IMR-90 (cell line): Measurements from ENCODE around the gene JCAD. TPM values are rescaled to one million over a fixed set of nuclear protein-coding genes. Genes with fewer than 3 reads are reported as not detected.

Source experiments
- ATAC-seq: fragments of 200-7000 bp; cut with Tn5 transposase; 2 replicates; pipeline ENCODE4 v1.9.1; 2020; ENCODE audit warnings: low read depth, mild to moderate bottlenecking, moderate library complexity
- BruUV-seq: library from RNA; stranded (reverse); fragments of 400-500 nt; replicated peaks from 2 replicates; lab custom pipeline; 2021; lab: Mats Ljungman, UMichigan
- CTCF ChIA-PET: fragments of 300-600 bp; formaldehyde crosslinking; extraction: SDS; loops from one replicate; lab custom pipeline; 2021; ENCODE audit warnings: antibody characterized with exemption; lab: Yijun Ruan, JAX
- POLR2A ChIA-PET: fragments of 300-600 bp; sonication (Branson Sonifier 250); formaldehyde crosslinking; loops from one replicate; lab custom pipeline; 2022; ENCODE audit warnings: antibody characterized with exemption; ENCODE audit not compliant: unreplicated experiment; lab: Charles Lee
- DNase-seq: peaks from one replicate; pipeline ENCODE4 v3.0.0; 2013
- H2AFZ ChIP-seq: replicated peaks from 2 replicates; pipeline ENCODE3; 2013; ENCODE audit warnings: low read length, mild to moderate bottlenecking; ENCODE audit not compliant: poor library complexity
- H2AK5ac ChIP-seq: 2 replicates; pipeline ENCODE4 v1.6.1; 2013; ENCODE audit warnings: low read depth, low read length, inconsistent platforms
- H2AK9ac ChIP-seq: replicated peaks from 2 replicates; pipeline ENCODE3; 2013; ENCODE audit warnings: mild to moderate bottlenecking, low read depth, low read length, moderate library complexity; ENCODE audit not compliant: poor library complexity
- H2BK120ac ChIP-seq: 2 replicates; pipeline ENCODE4 v1.6.1; 2013; ENCODE audit warnings: low read depth, low read length, inconsistent platforms
- H2BK15ac ChIP-seq: 3 replicates; pipeline ENCODE4 v1.6.1; 2013; ENCODE audit warnings: low read depth, low read length, inconsistent platforms
- H2BK20ac ChIP-seq: 2 replicates; pipeline ENCODE4 v1.6.1; 2013; ENCODE audit warnings: low read depth, mild to moderate bottlenecking, inconsistent platforms, low read length, moderate library complexity
- H2BK5ac ChIP-seq: 2 replicates; pipeline ENCODE4 v1.6.1; 2013; ENCODE audit warnings: mild to moderate bottlenecking, low read depth, low read length, inconsistent platforms; ENCODE audit not compliant: poor library complexity, severe bottlenecking
- H3K14ac ChIP-seq: replicated peaks from 2 replicates; pipeline ENCODE4 v1.6.1; 2013; ENCODE audit warnings: low read depth, low read length, inconsistent platforms
- H3K18ac ChIP-seq: 2 replicates; pipeline ENCODE4 v1.6.1; 2013; ENCODE audit warnings: low read depth, low read length, control low read depth
- H3K23ac ChIP-seq: 2 replicates; pipeline ENCODE4 v1.6.1; 2013; ENCODE audit warnings: low read depth, low read length, inconsistent platforms
- H3K27ac ChIP-seq: 2 replicates; pipeline ENCODE4 v1.5.1; 2013; ENCODE audit warnings: mild to moderate bottlenecking, control low read depth, low read length; ENCODE audit not compliant: insufficient read depth
- H3K27me3 ChIP-seq: 2 replicates; pipeline ENCODE4 v1.6.1; 2013; ENCODE audit warnings: low read length; ENCODE audit not compliant: control insufficient read depth, insufficient read depth
- H3K36me3 ChIP-seq: 2 replicates; pipeline ENCODE4 v1.6.1; 2013; ENCODE audit warnings: low read length, mixed read lengths; ENCODE audit not compliant: control insufficient read depth, insufficient read depth
- H3K4ac ChIP-seq: 2 replicates; pipeline ENCODE4 v1.6.1; 2013; ENCODE audit warnings: low read depth, low read length, inconsistent platforms
- H3K4me1 ChIP-seq: 2 replicates; pipeline ENCODE4 v1.6.1; 2013; ENCODE audit warnings: low read length, mixed read lengths; ENCODE audit not compliant: control insufficient read depth, insufficient read depth
- H3K4me2 ChIP-seq: 2 replicates; pipeline ENCODE4 v1.6.1; 2013; ENCODE audit warnings: low read depth, mild to moderate bottlenecking, control low read depth, low read length, moderate library complexity
- H3K4me3 ChIP-seq: 2 replicates; pipeline ENCODE4 v1.5.1; 2013; ENCODE audit warnings: low read depth, mild to moderate bottlenecking, control low read depth, low read length, moderate library complexity; ENCODE audit not compliant: insufficient read depth
- H3K56ac ChIP-seq: 2 replicates; pipeline ENCODE4 v1.6.1; 2013; ENCODE audit warnings: low read length, inconsistent platforms; ENCODE audit not compliant: insufficient read depth; ENCODE audit errors: extremely low read depth
- H3K79me1 ChIP-seq, 2 experiments: 2 replicates each; pipeline ENCODE4 v1.6.1; 2013; ENCODE audit warnings: low read length in 2 of 2, inconsistent platforms in 1 of 2, low read depth in 1 of 2
- H3K9ac ChIP-seq: 2 replicates; pipeline ENCODE4 v1.6.1; 2013; ENCODE audit warnings: low read depth, low read length, control low read depth
- H3K9me1 ChIP-seq: 2 replicates; pipeline ENCODE4 v1.6.1; 2013; ENCODE audit warnings: low read length, inconsistent platforms; ENCODE audit not compliant: insufficient read depth
- H3K9me3 ChIP-seq: 2 replicates; pipeline ENCODE4 v1.6.1; 2013; ENCODE audit warnings: low read length; ENCODE audit not compliant: control insufficient read depth, insufficient read depth
- H4K20me1 ChIP-seq: 2 replicates; pipeline ENCODE4 v1.6.1; 2013; ENCODE audit warnings: low read length, inconsistent platforms; ENCODE audit not compliant: insufficient read depth
- H4K5ac ChIP-seq: 2 replicates; pipeline ENCODE4 v1.6.1; 2013; ENCODE audit warnings: mild to moderate bottlenecking, low read depth, low read length, control low read depth
- H4K8ac ChIP-seq, 2 experiments: 2 replicates each; pipeline ENCODE4 v1.6.1; 2013; ENCODE audit warnings: low read depth in 2 of 2, low read length in 2 of 2, control low read depth in 1 of 2, inconsistent platforms in 1 of 2
- H4K91ac ChIP-seq: 2 replicates; pipeline ENCODE4 v1.6.1; 2013; ENCODE audit warnings: low read depth, low read length, inconsistent platforms; ENCODE audit not compliant: insufficient read depth
- BHLHE40 ChIP-seq: fragments of 150-350 bp; IDR thresholded peaks from 2 replicates; pipeline ENCODE4 v1.6.1; 2016; ENCODE audit warnings: mild to moderate bottlenecking, low read depth, low read length
- CHD1 ChIP-seq: IDR thresholded peaks from 2 replicates; pipeline ENCODE4 v1.6.1; 2012; ENCODE audit warnings: low read depth, low read length, improper control_type of control experiment
- CTCF ChIP-seq: conservative IDR thresholded peaks from 2 replicates; pipeline ENCODE4 v1.5.1; 2012; ENCODE audit warnings: mild to moderate bottlenecking, low read depth, low read length, improper control_type of control experiment
- ELK1 ChIP-seq: fragments of 150-350 bp; IDR thresholded peaks from 2 replicates; pipeline ENCODE4 v1.6.1; 2016; ENCODE audit warnings: low read depth, mild to moderate bottlenecking, low read length, moderate library complexity, borderline replicate concordance
- FOS ChIP-seq: fragments of 150-350 bp; IDR thresholded peaks from 2 replicates; pipeline ENCODE4 v1.6.1; 2016; ENCODE audit warnings: low read depth, low read length
- MAZ ChIP-seq: IDR thresholded peaks from 2 replicates; pipeline ENCODE4 v1.6.1; 2012; ENCODE audit warnings: low read depth, mild to moderate bottlenecking, low read length, improper control_type of control experiment, moderate library complexity, borderline replicate concordance
- POLR2A ChIP-seq: IDR thresholded peaks from 2 replicates; pipeline ENCODE4 v1.6.1; 2012; ENCODE audit warnings: mild to moderate bottlenecking, low read depth, low read length
- RAD21 ChIP-seq: IDR thresholded peaks from 2 replicates; pipeline ENCODE4 v1.6.1; 2012; ENCODE audit warnings: low read length, improper control_type of control experiment
- RFX5 ChIP-seq: IDR thresholded peaks from 2 replicates; pipeline ENCODE4 v1.8.0; 2012; ENCODE audit warnings: low read depth, mild to moderate bottlenecking, low read length, moderate library complexity
- SMC3 ChIP-seq: fragments of 150-350 bp; IDR thresholded peaks from 2 replicates; pipeline ENCODE4 v1.6.1; 2016; ENCODE audit warnings: low read depth, mild to moderate bottlenecking, antibody characterized with exemption, low read length, moderate library complexity
- WGBS, 2 experiments: methylation state at CpG; one replicate each; pipeline versions ENCODE4 v1.1.5 to v1.1.7; 2013; ENCODE audit warnings: missing lambda C conversion rate in 2 of 2; ENCODE audit not compliant: insufficient read length in 1 of 2; ENCODE audit errors: extremely low coverage in 2 of 2; 5-methylcytosine and 5-hydroxymethylcytosine counted together
- dilution Hi-C: fragments of 300-500 bp; cut with HindIII; formaldehyde crosslinking; loops from one replicate; pipeline ENCODE4 v1.14.3; 2018; ENCODE audit warnings: low sequenced_read_pairs; ENCODE audit not compliant: unreplicated experiment
- in situ Hi-C: fragments of 300-500 bp; cut with MboI; formaldehyde crosslinking; loops from 3 replicates; pipeline ENCODE4 v1.14.3; 2019; ENCODE audit warnings: low sequenced_read_pairs, inconsistent platforms, mixed read lengths
- intact Hi-C: fragments of 100-400 bp; cut with micrococcal nuclease; formaldehyde crosslinking; loops from 2 replicates; pipeline ENCODE4 v1.10.0; 2022
- polyA plus RNA-seq, 3 experiments: library from polyadenylated mRNA; depleted of rRNA; stranded (reverse); fragments of >200 nt; gene quantifications; 2 replicates each; pipeline ENCODE4 v1.2.3, GENCODE V29; 2012; ENCODE audit warnings: low replicate concordance in 1 of 3
- total RNA-seq: library from RNA; depleted of rRNA; stranded (reverse); fragments of >200 nt; gene quantifications from 2 replicates; pipeline ENCODE4 v1.2.3, GENCODE V29; 2012

Gene JCAD
- total and polyA plus RNA-seq, 2 of the 4 experiments (the other 2 are of a cell fraction): 15.9 to 16.8 TPM

- H2AFZ ChIP-seq: no peak overlapping the region
- H3K9ac ChIP-seq: no peak overlapping the region
- H3K9me1 ChIP-seq: no peaks in the 10 kb centered on the region
- dilution Hi-C loops: no loop called here
- H2BK20ac ChIP-seq: no peak overlapping the region
- H3K23ac ChIP-seq: no peak overlapping the region
- no peak overlapping the region for H3K4ac ChIP-seq
- TF ChIP-seq MAZ: no peak
- no peak for TF ChIP-seq FOS
- TF ChIP-seq SMC3: no peak
- TF ChIP-seq CHD1: no peak
- no peak for TF ChIP-seq CTCF
- no peak for TF ChIP-seq RFX5
- no peak for TF ChIP-seq BHLHE40
- TF ChIP-seq POLR2A: no peak
- TF ChIP-seq ELK1: no peak
- no peak for TF ChIP-seq RAD21
- H3K27me3 ChIP-seq: peaks cover 5% of the 10 kb centered on the region
- no peak overlapping the region for H3K4me2 ChIP-seq
- no peak overlapping the region for H2BK5ac ChIP-seq
- H3K14ac ChIP-seq: no peak overlapping the region
- H4K8ac ChIP-seq: no peak overlapping the region
- H3K4me3 ChIP-seq: no peak overlapping the region
- in situ Hi-C loops: no loop called here
- no peaks in the 10 kb centered on the region for H3K79me1 ChIP-seq
- H3K56ac ChIP-seq: no peak overlapping the region
- no peaks in the 10 kb centered on the region for H3K36me3 ChIP-seq
- ChIA-PET POLR2A (no interaction called here), CTCF (no interaction called here)
- no peak overlapping the region for H2BK15ac ChIP-seq
- no peak overlapping the region for H2BK120ac ChIP-seq
- no peak overlapping the region for H2AK5ac ChIP-seq
- H2AK9ac ChIP-seq: no peak overlapping the region
- DNase-seq (no peak), ATAC-seq (no peak)
- peaks cover 2% of the 10 kb centered on the region; the same call in 1 of the 2 replicates for H3K4me1 ChIP-seq
- no peaks in the 10 kb centered on the region for H4K20me1 ChIP-seq
- no CpG with 5 or more reads among the region's 4 CpGs for WGBS, 2 experiments
- no TSS peak for BruUV-seq
- no peak overlapping the region for H4K5ac ChIP-seq
- no peak overlapping the region for H3K27ac ChIP-seq
- H3K9me3 ChIP-seq: peaks cover 3% of the 10 kb centered on the region; the same call in 1 of the 2 replicates
- intact Hi-C loops: no loop called here
- no peak overlapping the region for H4K91ac ChIP-seq
- no peak overlapping the region for H3K18ac ChIP-seq
These were observed 82.2 kb downstream of the JCAD start for GRCh38 chr10:29977171-29977570.
